Muscle layer of duodenum (tissue), 2 donors: Measurements from ENCODE around the gene HIVEP3.

Experiments used
- H3K27ac ChIP-seq: one replicate; pipeline ENCODE4 v1.7.0; 2013; ENCODE audit warnings: mild to moderate bottlenecking, low read length
- H3K27me3 ChIP-seq: one replicate; pipeline ENCODE4 v1.7.0; 2013; ENCODE audit warnings: low read depth, mild to moderate bottlenecking, control low read depth, low read length
- H3K36me3 ChIP-seq, 2 donors: one replicate each; pipeline ENCODE4 v1.7.0; 2013; ENCODE audit warnings: low read length in 2 of 2, control low read depth in 1 of 2, mild to moderate bottlenecking in 1 of 2; ENCODE audit not compliant: insufficient read depth in 2 of 2, control insufficient read depth in 1 of 2
- H3K4me1 ChIP-seq, 2 donors: one replicate each; pipeline ENCODE4 v1.7.0; 2013; ENCODE audit warnings: low read length in 2 of 2, mild to moderate bottlenecking in 2 of 2, control low read depth in 1 of 2, moderate library complexity in 1 of 2; ENCODE audit not compliant: insufficient read depth in 2 of 2, control insufficient read depth in 1 of 2
- H3K4me3 ChIP-seq, 2 donors: one replicate each; pipeline ENCODE4 v1.7.0; 2013; ENCODE audit warnings: low read length in 2 of 2, low read depth in 1 of 2, mild to moderate bottlenecking in 1 of 2
- H3K9me3 ChIP-seq, 2 donors: one replicate each; pipeline ENCODE4 v1.7.0; 2013; ENCODE audit warnings: low read length in 2 of 2, control low read depth in 1 of 2, mild to moderate bottlenecking in 1 of 2; ENCODE audit not compliant: control insufficient read depth in 1 of 2
- donor health status: healthy.

Gene HIVEP3

GRCh38 chr1:41791667-41792484 lies 126.8 kb downstream of the HIVEP3 start:
- Histone ChIP-seq H3K27me3 (no peaks in the 10 kb centered on the region), H3K27ac (no peak overlapping the region), H3K4me1 (no peaks in the 10 kb centered on the region), H3K9me3 (no peaks in the 10 kb centered on the region), H3K4me3 (no peak overlapping the region), H3K36me3 (no peaks in the 10 kb centered on the region)

GRCh38 chr1:41790351-41790750 lies 128.4 kb downstream of the HIVEP3 start:
- Histone ChIP-seq H3K4me3 (no peak overlapping the region), H3K27ac (no peak overlapping the region), H3K27me3 (no peaks in the 10 kb centered on the region), H3K9me3 (no peaks in the 10 kb centered on the region), H3K36me3 (no peaks in the 10 kb centered on the region), H3K4me1 (no peaks in the 10 kb centered on the region)

GRCh38 chr1:41789661-41790330 lies 128.9 kb downstream of the HIVEP3 start:
- H3K27ac ChIP-seq, result no peak overlapping the region
- no peaks in the 10 kb centered on the region for H3K9me3 ChIP-seq
- H3K36me3 ChIP-seq, result no peaks in the 10 kb centered on the region
- H3K4me3 ChIP-seq, result no peak overlapping the region
- H3K27me3 ChIP-seq, result no peaks in the 10 kb centered on the region
- H3K4me1 ChIP-seq, result no peaks in the 10 kb centered on the region

GRCh38 chr1:41788427-41788826 lies 130.3 kb downstream of the HIVEP3 start:
- Histone ChIP-seq H3K4me3 (no peak overlapping the region), H3K27ac (no peak overlapping the region), H3K4me1 (no peaks in the 10 kb centered on the region), H3K36me3 (no peaks in the 10 kb centered on the region), H3K9me3 (no peaks in the 10 kb centered on the region), H3K27me3 (no peaks in the 10 kb centered on the region)

- Histone ChIP-seq H3K27ac (no peak overlapping the region), H3K4me1 (no peaks in the 10 kb centered on the region), H3K36me3 (no peaks in the 10 kb centered on the region), H3K9me3 (no peaks in the 10 kb centered on the region), H3K27me3 (no peaks in the 10 kb centered on the region), H3K4me3 (no peak overlapping the region)
Observed at GRCh38 chr1:41784531-41785274, 134.0 kb downstream of the HIVEP3 start.

- H3K4me3 ChIP-seq, result no peak overlapping the region
- no peak overlapping the region for H3K27ac ChIP-seq
- H3K9me3 ChIP-seq, result no peaks in the 10 kb centered on the region
- H3K27me3 ChIP-seq, result no peaks in the 10 kb centered on the region
- no peaks in the 10 kb centered on the region for H3K4me1 ChIP-seq
- no peaks in the 10 kb centered on the region for H3K36me3 ChIP-seq
Observed at GRCh38 chr1:41783189-41783639, 135.5 kb downstream of the HIVEP3 start.

- no peaks in the 10 kb centered on the region for H3K36me3 ChIP-seq
- H3K27me3 ChIP-seq, result no peaks in the 10 kb centered on the region
- H3K9me3 ChIP-seq, result no peaks in the 10 kb centered on the region
- H3K4me1 ChIP-seq, result no peaks in the 10 kb centered on the region
- no peak overlapping the region for H3K27ac ChIP-seq
- no peak overlapping the region for H3K4me3 ChIP-seq
Observed at GRCh38 chr1:41780916-41781315, 137.8 kb downstream of the HIVEP3 start.

- Histone ChIP-seq H3K4me3 (no peak overlapping the region), H3K4me1 (no peaks in the 10 kb centered on the region), H3K36me3 (no peaks in the 10 kb centered on the region), H3K9me3 (no peaks in the 10 kb centered on the region), H3K27ac (no peak overlapping the region), H3K27me3 (no peaks in the 10 kb centered on the region)
Observed at GRCh38 chr1:41780322-41780721, 138.4 kb downstream of the HIVEP3 start.

GRCh38 chr1:41779360-41779759 lies 139.4 kb downstream of the HIVEP3 start:
- no peak overlapping the region for H3K4me3 ChIP-seq
- no peaks in the 10 kb centered on the region for H3K9me3 ChIP-seq
- H3K36me3 ChIP-seq, result no peaks in the 10 kb centered on the region
- no peaks in the 10 kb centered on the region for H3K4me1 ChIP-seq
- no peaks in the 10 kb centered on the region for H3K27me3 ChIP-seq
- no peak overlapping the region for H3K27ac ChIP-seq

GRCh38 chr1:41777695-41778094 lies 141.0 kb downstream of the HIVEP3 start:
- H3K27ac ChIP-seq, result no peak overlapping the region
- no peaks in the 10 kb centered on the region for H3K9me3 ChIP-seq
- no peaks in the 10 kb centered on the region for H3K36me3 ChIP-seq
- no peak overlapping the region for H3K4me3 ChIP-seq
- no peaks in the 10 kb centered on the region for H3K27me3 ChIP-seq
- H3K4me1 ChIP-seq, result no peaks in the 10 kb centered on the region

- Histone ChIP-seq H3K27ac (no peak overlapping the region), H3K36me3 (no peaks in the 10 kb centered on the region), H3K9me3 (no peaks in the 10 kb centered on the region), H3K4me1 (no peaks in the 10 kb centered on the region), H3K27me3 (no peaks in the 10 kb centered on the region), H3K4me3 (no peak overlapping the region)
Observed at GRCh38 chr1:41776891-41777441, 141.8 kb downstream of the HIVEP3 start.
